ENCODE data around the gene PYDC1. TPM values are rescaled to one million over a fixed set of nuclear protein-coding genes. Genes with fewer than 3 reads are reported as not detected.

PYDC1 gene
- total and polyA plus RNA-seq, 2 experiments from 2014 or later = 1.8 TPM; not detected in 1

DNA sequence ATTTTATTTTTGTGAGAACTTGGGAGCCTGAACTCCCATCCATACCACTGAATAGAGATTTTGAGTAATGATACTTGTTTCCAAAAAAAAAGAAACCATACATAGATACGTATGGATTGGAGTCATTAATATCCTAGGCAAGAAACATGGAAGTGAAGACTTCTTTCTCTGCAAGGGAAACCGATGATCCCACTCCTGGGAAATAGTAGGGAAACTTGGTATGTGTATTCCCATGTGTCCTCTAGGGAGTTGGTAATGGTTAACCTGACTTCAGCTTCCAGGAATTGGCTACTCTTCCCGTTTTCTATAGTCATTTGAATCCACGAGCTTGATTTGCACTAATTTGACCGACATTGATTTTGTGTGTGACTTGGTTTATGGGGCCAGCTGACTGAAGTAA, 31.6 kb downstream of the PYDC1 start:
- Histone ChIP-seq H3K27me3 (ENCODE audit: insufficient read depth) (no peaks in the 10 kb centered on the region), H2AFZ (no peak overlapping the region), H3F3A (replicated peaks; ENCODE audit: low read depth) (peaks cover 63% of the 10 kb centered on the region), H3K27ac (ENCODE audit: low read depth) (no peak overlapping the region), H3K4me2 (no peak overlapping the region), H4K20me1 (replicated peaks; ENCODE audit: insufficient read depth) (peaks cover 84% of the 10 kb centered on the region), H3K79me2 (replicated peaks; ENCODE audit: insufficient read depth) (peaks cover 98% of the 10 kb centered on the region), H3K36me3 (ENCODE audit: insufficient read depth) (peaks cover 86% of the 10 kb centered on the region), H3K9me2 (ENCODE audit: insufficient read depth) (no peaks in the 10 kb centered on the region), H3K4me1 (ENCODE audit: insufficient read depth) (peaks cover 18% of the 10 kb centered on the region), H3K4me3 (no peak overlapping the region)
- ATAC-seq (no peak), DNase-seq (ENCODE audit: low spot score) (no peak)
- Mint-ChIP-seq H3K9me3 (peaks cover 4% of the 10 kb centered on the region; the same call in 2 of the 3 replicates), H3K36me3 (ENCODE audit: low read depth) (peaks cover 97% of the 10 kb centered on the region), H3K27me3 (ENCODE audit: insufficient read depth, low read depth, poor library complexity) (peaks cover 21% of the 10 kb centered on the region), H3K27ac (no peak overlapping the region), H3K4me1 (peaks cover 41% of the 10 kb centered on the region), H3K4me3 (no peak overlapping the region)
- no peak for TF ChIP-seq EZH2 (IDR thresholded peaks at IDR 0.05; ENCODE audit: low read depth, unreplicated experiment)

DNA sequence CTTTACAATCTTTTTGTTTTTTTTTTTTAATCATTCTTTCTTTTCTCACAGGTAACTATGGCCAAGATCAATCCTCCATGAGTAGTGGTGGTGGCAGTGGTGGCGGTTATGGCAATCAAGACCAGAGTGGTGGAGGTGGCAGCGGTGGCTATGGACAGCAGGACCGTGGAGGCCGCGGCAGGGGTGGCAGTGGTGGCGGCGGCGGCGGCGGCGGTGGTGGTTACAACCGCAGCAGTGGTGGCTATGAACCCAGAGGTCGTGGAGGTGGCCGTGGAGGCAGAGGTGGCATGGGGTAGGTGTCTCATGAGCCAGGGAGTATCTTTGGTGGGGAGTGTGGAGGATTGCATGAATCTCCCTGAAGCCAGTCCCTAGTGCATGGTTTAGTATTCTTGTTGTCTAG, 32.0 kb downstream of the PYDC1 start:
- Histone ChIP-seq H3F3A (replicated peaks; ENCODE audit: low read depth) (peaks cover 59% of the 10 kb centered on the region), H2AFZ (no peak overlapping the region), H3K4me2 (no peak overlapping the region), H3K27me3 (ENCODE audit: insufficient read depth) (no peaks in the 10 kb centered on the region), H4K20me1 (replicated peaks; ENCODE audit: insufficient read depth) (peaks cover 80% of the 10 kb centered on the region), H3K4me3 (no peak overlapping the region), H3K36me3 (ENCODE audit: insufficient read depth) (peaks cover 82% of the 10 kb centered on the region), H3K27ac (ENCODE audit: low read depth) (no peak overlapping the region), H3K9me2 (ENCODE audit: insufficient read depth) (no peaks in the 10 kb centered on the region), H3K79me2 (replicated peaks; ENCODE audit: insufficient read depth) (peaks cover 100% of the 10 kb centered on the region), H3K4me1 (ENCODE audit: insufficient read depth) (peaks cover 18% of the 10 kb centered on the region)
- ATAC-seq = no peak
- Mint-ChIP-seq H3K4me1 (peaks cover 41% of the 10 kb centered on the region), H3K36me3 (ENCODE audit: low read depth) (peaks cover 95% of the 10 kb centered on the region), H3K27ac (peak overlapping the region; percentile 41; the same call in 1 of the 2 replicates), H3K27me3 (ENCODE audit: insufficient read depth, low read depth, poor library complexity) (peaks cover 23% of the 10 kb centered on the region), H3K9me3 (peaks cover 6% of the 10 kb centered on the region), H3K4me3 (peak overlapping the region; percentile 45; the same call in 2 of the 3 replicates)
- no peak for DNase-seq (ENCODE audit: low spot score)
- TF ChIP-seq STAT1 (IDR thresholded peaks at IDR 0.05; ENCODE audit: unreplicated experiment) = no peak
- TF ChIP-seq POLR2AphosphoS5 (IDR thresholded peaks at IDR 0.05; ENCODE audit: low read depth) = no peak
- TF ChIP-seq, protein P1, sequence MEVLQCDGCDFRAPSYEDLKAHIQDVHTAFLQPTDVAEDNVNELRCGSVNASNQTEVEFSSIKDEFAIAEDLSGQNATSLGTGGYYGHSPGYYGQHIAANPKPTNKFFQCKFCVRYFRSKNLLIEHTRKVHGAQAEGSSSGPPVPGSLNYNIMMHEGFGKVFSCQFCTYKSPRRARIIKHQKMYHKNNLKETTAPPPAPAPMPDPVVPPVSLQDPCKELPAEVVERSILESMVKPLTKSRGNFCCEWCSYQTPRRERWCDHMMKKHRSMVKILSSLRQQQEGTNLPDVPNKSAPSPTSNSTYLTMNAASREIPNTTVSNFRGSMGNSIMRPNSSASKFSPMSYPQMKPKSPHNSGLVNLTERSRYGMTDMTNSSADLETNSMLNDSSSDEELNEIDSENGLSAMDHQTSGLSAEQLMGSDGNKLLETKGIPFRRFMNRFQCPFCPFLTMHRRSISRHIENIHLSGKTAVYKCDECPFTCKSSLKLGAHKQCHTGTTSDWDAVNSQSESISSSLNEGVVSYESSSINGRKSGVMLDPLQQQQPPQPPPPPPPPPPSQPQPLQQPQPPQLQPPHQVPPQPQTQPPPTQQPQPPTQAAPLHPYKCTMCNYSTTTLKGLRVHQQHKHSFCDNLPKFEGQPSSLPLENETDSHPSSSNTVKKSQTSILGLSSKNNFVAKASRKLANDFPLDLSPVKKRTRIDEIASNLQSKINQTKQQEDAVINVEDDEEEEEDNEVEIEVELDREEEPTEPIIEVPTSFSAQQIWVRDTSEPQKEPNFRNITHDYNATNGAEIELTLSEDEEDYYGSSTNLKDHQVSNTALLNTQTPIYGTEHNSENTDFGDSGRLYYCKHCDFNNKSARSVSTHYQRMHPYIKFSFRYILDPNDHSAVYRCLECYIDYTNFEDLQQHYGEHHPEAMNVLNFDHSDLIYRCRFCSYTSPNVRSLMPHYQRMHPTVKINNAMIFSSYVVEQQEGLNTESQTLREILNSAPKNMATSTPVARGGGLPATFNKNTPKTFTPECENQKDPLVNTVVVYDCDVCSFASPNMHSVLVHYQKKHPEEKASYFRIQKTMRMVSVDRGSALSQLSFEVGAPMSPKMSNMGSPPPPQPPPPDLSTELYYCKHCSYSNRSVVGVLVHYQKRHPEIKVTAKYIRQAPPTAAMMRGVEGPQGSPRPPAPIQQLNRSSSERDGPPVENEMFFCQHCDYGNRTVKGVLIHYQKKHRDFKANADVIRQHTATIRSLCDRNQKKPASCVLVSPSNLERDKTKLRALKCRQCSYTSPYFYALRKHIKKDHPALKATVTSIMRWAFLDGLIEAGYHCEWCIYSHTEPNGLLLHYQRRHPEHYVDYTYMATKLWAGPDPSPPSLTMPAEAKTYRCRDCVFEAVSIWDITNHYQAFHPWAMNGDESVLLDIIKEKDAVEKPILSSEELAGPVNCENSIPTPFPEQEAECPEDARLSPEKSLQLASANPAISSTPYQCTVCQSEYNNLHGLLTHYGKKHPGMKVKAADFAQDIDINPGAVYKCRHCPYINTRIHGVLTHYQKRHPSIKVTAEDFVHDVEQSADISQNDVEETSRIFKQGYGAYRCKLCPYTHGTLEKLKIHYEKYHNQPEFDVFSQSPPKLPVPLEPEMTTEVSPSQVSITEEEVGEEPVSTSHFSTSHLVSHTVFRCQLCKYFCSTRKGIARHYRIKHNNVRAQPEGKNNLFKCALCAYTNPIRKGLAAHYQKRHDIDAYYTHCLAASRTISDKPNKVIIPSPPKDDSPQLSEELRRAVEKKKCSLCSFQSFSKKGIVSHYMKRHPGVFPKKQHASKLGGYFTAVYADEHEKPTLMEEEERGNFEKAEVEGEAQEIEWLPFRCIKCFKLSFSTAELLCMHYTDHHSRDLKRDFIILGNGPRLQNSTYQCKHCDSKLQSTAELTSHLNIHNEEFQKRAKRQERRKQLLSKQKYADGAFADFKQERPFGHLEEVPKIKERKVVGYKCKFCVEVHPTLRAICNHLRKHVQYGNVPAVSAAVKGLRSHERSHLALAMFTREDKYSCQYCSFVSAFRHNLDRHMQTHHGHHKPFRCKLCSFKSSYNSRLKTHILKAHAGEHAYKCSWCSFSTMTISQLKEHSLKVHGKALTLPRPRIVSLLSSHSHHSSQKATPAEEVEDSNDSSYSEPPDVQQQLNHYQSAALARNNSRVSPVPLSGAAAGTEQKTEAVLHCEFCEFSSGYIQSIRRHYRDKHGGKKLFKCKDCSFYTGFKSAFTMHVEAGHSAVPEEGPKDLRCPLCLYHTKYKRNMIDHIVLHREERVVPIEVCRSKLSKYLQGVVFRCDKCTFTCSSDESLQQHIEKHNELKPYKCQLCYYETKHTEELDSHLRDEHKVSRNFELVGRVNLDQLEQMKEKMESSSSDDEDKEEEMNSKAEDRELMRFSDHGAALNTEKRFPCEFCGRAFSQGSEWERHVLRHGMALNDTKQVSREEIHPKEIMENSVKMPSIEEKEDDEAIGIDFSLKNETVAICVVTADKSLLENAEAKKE (CRISPR knock-in tag; IDR thresholded peaks at IDR 0.05) = no peak
- TF ChIP-seq, protein P2, sequence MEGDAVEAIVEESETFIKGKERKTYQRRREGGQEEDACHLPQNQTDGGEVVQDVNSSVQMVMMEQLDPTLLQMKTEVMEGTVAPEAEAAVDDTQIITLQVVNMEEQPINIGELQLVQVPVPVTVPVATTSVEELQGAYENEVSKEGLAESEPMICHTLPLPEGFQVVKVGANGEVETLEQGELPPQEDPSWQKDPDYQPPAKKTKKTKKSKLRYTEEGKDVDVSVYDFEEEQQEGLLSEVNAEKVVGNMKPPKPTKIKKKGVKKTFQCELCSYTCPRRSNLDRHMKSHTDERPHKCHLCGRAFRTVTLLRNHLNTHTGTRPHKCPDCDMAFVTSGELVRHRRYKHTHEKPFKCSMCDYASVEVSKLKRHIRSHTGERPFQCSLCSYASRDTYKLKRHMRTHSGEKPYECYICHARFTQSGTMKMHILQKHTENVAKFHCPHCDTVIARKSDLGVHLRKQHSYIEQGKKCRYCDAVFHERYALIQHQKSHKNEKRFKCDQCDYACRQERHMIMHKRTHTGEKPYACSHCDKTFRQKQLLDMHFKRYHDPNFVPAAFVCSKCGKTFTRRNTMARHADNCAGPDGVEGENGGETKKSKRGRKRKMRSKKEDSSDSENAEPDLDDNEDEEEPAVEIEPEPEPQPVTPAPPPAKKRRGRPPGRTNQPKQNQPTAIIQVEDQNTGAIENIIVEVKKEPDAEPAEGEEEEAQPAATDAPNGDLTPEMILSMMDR (conservative IDR thresholded peaks at IDR 0.05; ENCODE audit: low read depth in 2 of 2) = no peak
- no peak for TF ChIP-seq CREB1 (CRISPR knock-in tag; IDR thresholded peaks at IDR 0.05; ENCODE audit: low read depth)
- no peak for TF ChIP-seq JUNB (IDR thresholded peaks at IDR 0.05; ENCODE audit: unreplicated experiment)
- no peak for TF ChIP-seq ZNF331 (CRISPR knock-in tag; IDR thresholded peaks at IDR 0.05; ENCODE audit: low read depth)
- TF ChIP-seq ZNF114 (CRISPR knock-in tag; IDR thresholded peaks at IDR 0.05) = no peak
- TF ChIP-seq, protein P3, sequence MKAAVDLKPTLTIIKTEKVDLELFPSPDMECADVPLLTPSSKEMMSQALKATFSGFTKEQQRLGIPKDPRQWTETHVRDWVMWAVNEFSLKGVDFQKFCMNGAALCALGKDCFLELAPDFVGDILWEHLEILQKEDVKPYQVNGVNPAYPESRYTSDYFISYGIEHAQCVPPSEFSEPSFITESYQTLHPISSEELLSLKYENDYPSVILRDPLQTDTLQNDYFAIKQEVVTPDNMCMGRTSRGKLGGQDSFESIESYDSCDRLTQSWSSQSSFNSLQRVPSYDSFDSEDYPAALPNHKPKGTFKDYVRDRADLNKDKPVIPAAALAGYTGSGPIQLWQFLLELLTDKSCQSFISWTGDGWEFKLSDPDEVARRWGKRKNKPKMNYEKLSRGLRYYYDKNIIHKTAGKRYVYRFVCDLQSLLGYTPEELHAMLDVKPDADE (IDR thresholded peaks at IDR 0.05) = no peak
